GM18861 (cell line): ENCODE data around the gene M1AP.

ENCODE experiments used
- ATAC-seq: cut with Tn5 transposase; IDR thresholded peaks from one replicate; pipeline ENCODE4 v1.9.1; 2021; ENCODE audit not compliant: unreplicated experiment

The M1AP gene

GRCh38 chr2:74599676-74600075, 48.5 kb downstream of the M1AP start:
- no peak for ATAC-seq

- ATAC-seq = no peak
Observed at GRCh38 chr2:74597410-74597809, 50.7 kb downstream of the M1AP start.

- ATAC-seq = no peak
Observed at GRCh38 chr2:74596584-74596983, 51.5 kb downstream of the M1AP start.

- ATAC-seq = no peak
Observed at GRCh38 chr2:74593826-74594772, 54.0 kb downstream of the M1AP start.

- ATAC-seq = no peak
Observed at GRCh38 chr2:74588664-74589063, 59.5 kb downstream of the M1AP start.

- peak; percentile 56 for ATAC-seq
Observed at GRCh38 chr2:74587664-74588277, 60.4 kb downstream of the M1AP start.

- ATAC-seq = peak; percentile 33
Observed at GRCh38 chr2:74585406-74586185, 62.5 kb downstream of the M1AP start.

- ATAC-seq = peak; percentile 53
Observed at GRCh38 chr2:74584088-74584645, 64.0 kb downstream of the M1AP start.

- ATAC-seq = no peak
Observed at GRCh38 chr2:74583504-74583903, 64.6 kb downstream of the M1AP start.

GRCh38 chr2:74582184-74582583, 65.9 kb downstream of the M1AP start:
- ATAC-seq = no peak

GRCh38 chr2:74581463-74581862, 66.7 kb downstream of the M1AP start:
- ATAC-seq = no peak

GRCh38 chr2:74578408-74578807, 69.7 kb downstream of the M1AP start:
- ATAC-seq = no peak

GRCh38 chr2:74577448-74577847, 70.7 kb downstream of the M1AP start:
- peak; percentile 44 for ATAC-seq

- peak; percentile 13 for ATAC-seq
Observed at GRCh38 chr2:74576863-74577229, 71.3 kb downstream of the M1AP start.

- no peak for ATAC-seq
Observed at GRCh38 chr2:74576211-74576862, 71.8 kb downstream of the M1AP start.

GRCh38 chr2:74575320-74575719, 72.8 kb downstream of the M1AP start:
- no peak for ATAC-seq

- peak; percentile 50 for ATAC-seq
Observed at GRCh38 chr2:74573747-74574562, 74.2 kb downstream of the M1AP start.

- ATAC-seq = no peak
Observed at GRCh38 chr2:74572178-74572925, 75.8 kb downstream of the M1AP start.

GRCh38 chr2:74571058-74571457, 77.1 kb downstream of the M1AP start:
- peak; percentile 63 for ATAC-seq
